Stimulated activated memory B cell treated with anti-CD40 and anti-IgM and Interleukin-4, amounts not matched to agents 10 μg/mL and 1 μg/mL and 100 μg/mL, for 72 hours (primary cell): ENCODE results near the gene PAX5.

Experiments
- ATAC-seq: fragments of 150-1000 bp; cut with Tn5 transposase; 2 replicates; pipeline ENCODE4 v1.10.0; 2021
- H3K27ac Mint-ChIP-seq: one replicate; pipeline ENCODE4 v1.8.0; 2022; ENCODE audit warnings: mild to moderate bottlenecking, mixed read lengths
- H3K27me3 Mint-ChIP-seq: one replicate; pipeline ENCODE4 v1.8.0; 2022; ENCODE audit warnings: mixed read lengths
- H3K36me3 Mint-ChIP-seq: one replicate; pipeline ENCODE4 v1.8.0; 2022; ENCODE audit warnings: mixed read lengths
- H3K4me1 Mint-ChIP-seq: one replicate; pipeline ENCODE4 v1.8.0; 2022; ENCODE audit warnings: mixed read lengths
- H3K4me3 Mint-ChIP-seq: one replicate; pipeline ENCODE4 v1.8.0; 2022; ENCODE audit warnings: mild to moderate bottlenecking, moderate library complexity, mixed read lengths
- H3K9me3 Mint-ChIP-seq: one replicate; pipeline ENCODE4 v1.8.0; 2022; ENCODE audit warnings: mixed read lengths

PAX5 gene

GRCh38 chr9:37010180-37010579, 23.9 kb downstream of the PAX5 start:
- no peaks in the 10 kb centered on the region for H3K27me3 Mint-ChIP-seq

GRCh38 chr9:37007295-37007694, 26.8 kb downstream of the PAX5 start:
- no peak for ATAC-seq
- peaks cover 60% of the 10 kb centered on the region for H3K36me3 Mint-ChIP-seq
- peaks cover 78% of the 10 kb centered on the region for H3K4me1 Mint-ChIP-seq
- no peak overlapping the region for H3K4me3 Mint-ChIP-seq
- H3K27me3 Mint-ChIP-seq = no peaks in the 10 kb centered on the region
- no peaks in the 10 kb centered on the region for H3K9me3 Mint-ChIP-seq
- H3K27ac Mint-ChIP-seq = peak overlapping the region; percentile 90

More at GRCh38 chr9:37010180-37010579, 23.9 kb downstream of the PAX5 start:
- Mint-ChIP-seq H3K27ac (peak overlapping the region; percentile 90), H3K9me3 (no peaks in the 10 kb centered on the region), H3K36me3 (peaks cover 70% of the 10 kb centered on the region), H3K4me1 (peaks cover 87% of the 10 kb centered on the region), H3K4me3 (peak overlapping the region; percentile 69)
- peak; percentile 74 for ATAC-seq

- H3K27ac Mint-ChIP-seq = peak overlapping the region; percentile 90
- H3K4me1 Mint-ChIP-seq = peaks cover 78% of the 10 kb centered on the region
- H3K4me3 Mint-ChIP-seq = peak overlapping the region; percentile 73
- ATAC-seq = peak; percentile 71
- H3K27me3 Mint-ChIP-seq = no peaks in the 10 kb centered on the region
- peaks cover 61% of the 10 kb centered on the region for H3K36me3 Mint-ChIP-seq
- H3K9me3 Mint-ChIP-seq = no peaks in the 10 kb centered on the region
These were observed 28.4 kb downstream of the PAX5 start for GRCh38 chr9:37005517-37006140.

GRCh38 chr9:37004424-37004935, 29.6 kb downstream of the PAX5 start:
- H3K4me3 Mint-ChIP-seq = peak overlapping the region; percentile 73
- no peaks in the 10 kb centered on the region for H3K9me3 Mint-ChIP-seq
- peak; percentile 53 for ATAC-seq
- H3K4me1 Mint-ChIP-seq = peaks cover 80% of the 10 kb centered on the region
- peak overlapping the region; percentile 90 for H3K27ac Mint-ChIP-seq
- peaks cover 63% of the 10 kb centered on the region for H3K36me3 Mint-ChIP-seq
- H3K27me3 Mint-ChIP-seq = no peaks in the 10 kb centered on the region

GRCh38 chr9:37002413-37003217, 31.5 kb downstream of the PAX5 start:
- ATAC-seq = no peak
- peak overlapping the region; percentile 90 for H3K27ac Mint-ChIP-seq
- H3K9me3 Mint-ChIP-seq = no peaks in the 10 kb centered on the region
- H3K4me1 Mint-ChIP-seq = peaks cover 82% of the 10 kb centered on the region
- H3K4me3 Mint-ChIP-seq = peak overlapping the region; percentile 91
- no peaks in the 10 kb centered on the region for H3K27me3 Mint-ChIP-seq
- peaks cover 59% of the 10 kb centered on the region for H3K36me3 Mint-ChIP-seq

- Mint-ChIP-seq H3K4me3 (peak overlapping the region; percentile 91), H3K36me3 (peaks cover 54% of the 10 kb centered on the region), H3K27me3 (no peaks in the 10 kb centered on the region), H3K9me3 (no peaks in the 10 kb centered on the region), H3K4me1 (peaks cover 82% of the 10 kb centered on the region), H3K27ac (peak overlapping the region; percentile 90)
- ATAC-seq = no peak
These were observed 32.0 kb downstream of the PAX5 start for GRCh38 chr9:37002036-37002412.

- peaks cover 82% of the 10 kb centered on the region for H3K4me1 Mint-ChIP-seq
- ATAC-seq = peak; percentile 59
- peaks cover 54% of the 10 kb centered on the region for H3K36me3 Mint-ChIP-seq
- H3K27me3 Mint-ChIP-seq = no peaks in the 10 kb centered on the region
- peak overlapping the region; percentile 90 for H3K27ac Mint-ChIP-seq
- peak overlapping the region; percentile 91 for H3K4me3 Mint-ChIP-seq
- H3K9me3 Mint-ChIP-seq = no peaks in the 10 kb centered on the region
These were observed 32.6 kb downstream of the PAX5 start for GRCh38 chr9:37001459-37001858.

GRCh38 chr9:36999728-37000333, 34.2 kb downstream of the PAX5 start:
- Mint-ChIP-seq H3K4me1 (peaks cover 82% of the 10 kb centered on the region), H3K36me3 (peaks cover 51% of the 10 kb centered on the region), H3K27ac (peak overlapping the region; percentile 90), H3K4me3 (peak overlapping the region; percentile 76), H3K9me3 (no peaks in the 10 kb centered on the region), H3K27me3 (no peaks in the 10 kb centered on the region)
- ATAC-seq = peak; percentile 46

- no peaks in the 10 kb centered on the region for H3K27me3 Mint-ChIP-seq
- H3K27ac Mint-ChIP-seq = peak overlapping the region; percentile 93
- peaks cover 54% of the 10 kb centered on the region for H3K36me3 Mint-ChIP-seq
- H3K4me3 Mint-ChIP-seq = peak overlapping the region; percentile 67
- H3K9me3 Mint-ChIP-seq = no peaks in the 10 kb centered on the region
- peaks cover 96% of the 10 kb centered on the region for H3K4me1 Mint-ChIP-seq
- no peak for ATAC-seq
These were observed 36.7 kb downstream of the PAX5 start for GRCh38 chr9:36997414-36997813.

- peaks cover 55% of the 10 kb centered on the region for H3K36me3 Mint-ChIP-seq
- peaks cover 2% of the 10 kb centered on the region for H3K9me3 Mint-ChIP-seq
- H3K4me1 Mint-ChIP-seq = peaks cover 96% of the 10 kb centered on the region
- peak overlapping the region; percentile 93 for H3K27ac Mint-ChIP-seq
- H3K4me3 Mint-ChIP-seq = peak overlapping the region; percentile 67
- H3K27me3 Mint-ChIP-seq = no peaks in the 10 kb centered on the region
- ATAC-seq = no peak
These were observed 37.4 kb downstream of the PAX5 start for GRCh38 chr9:36996706-36997086.

- Mint-ChIP-seq H3K27ac (peak overlapping the region; percentile 93), H3K9me3 (peaks cover 5% of the 10 kb centered on the region), H3K27me3 (no peaks in the 10 kb centered on the region), H3K36me3 (peaks cover 55% of the 10 kb centered on the region), H3K4me1 (peaks cover 96% of the 10 kb centered on the region), H3K4me3 (peak overlapping the region; percentile 67)
- ATAC-seq = peak; percentile 54
These were observed 38.0 kb downstream of the PAX5 start for GRCh38 chr9:36995927-36996705.

- H3K9me3 Mint-ChIP-seq = peaks cover 5% of the 10 kb centered on the region
- peaks cover 91% of the 10 kb centered on the region for H3K4me1 Mint-ChIP-seq
- peak; percentile 92 for ATAC-seq
- H3K27me3 Mint-ChIP-seq = no peaks in the 10 kb centered on the region
- peaks cover 58% of the 10 kb centered on the region for H3K36me3 Mint-ChIP-seq
- H3K4me3 Mint-ChIP-seq = peak overlapping the region; percentile 56
- peak overlapping the region; percentile 93 for H3K27ac Mint-ChIP-seq
These were observed 39.9 kb downstream of the PAX5 start for GRCh38 chr9:36993933-36994764.

- Mint-ChIP-seq H3K9me3 (peaks cover 5% of the 10 kb centered on the region), H3K27me3 (no peaks in the 10 kb centered on the region), H3K27ac (peak overlapping the region; percentile 93), H3K36me3 (peaks cover 67% of the 10 kb centered on the region), H3K4me3 (no peak overlapping the region), H3K4me1 (peaks cover 94% of the 10 kb centered on the region)
- ATAC-seq = no peak
These were observed 41.4 kb downstream of the PAX5 start for GRCh38 chr9:36992501-36993316.
